Testis (tissue), 2 donors: ENCODE results near the gene MACROD2.

Experiments used
- POLR2A ChIP-seq: fragments of 450-650 bp; IDR thresholded peaks from one replicate; pipeline ENCODE4 v1.6.1; 2017; ENCODE audit warnings: antibody characterized with exemption, mild to moderate bottlenecking, moderate library complexity
- TF ChIP-seq, protein P1 (sequence below), 3 experiments: fragments of 450-650 bp in 2 of 3; fragments of 200-600 bp in 1 of 3; sonication (generic) in 1 of 3; IDR thresholded peaks; one replicate each; pipeline ENCODE4 v1.5.1; 2016 to 2019; ENCODE audit warnings: antibody characterized with exemption in 3 of 3, mild to moderate bottlenecking in 2 of 3, moderate library complexity in 1 of 3

DNA sequence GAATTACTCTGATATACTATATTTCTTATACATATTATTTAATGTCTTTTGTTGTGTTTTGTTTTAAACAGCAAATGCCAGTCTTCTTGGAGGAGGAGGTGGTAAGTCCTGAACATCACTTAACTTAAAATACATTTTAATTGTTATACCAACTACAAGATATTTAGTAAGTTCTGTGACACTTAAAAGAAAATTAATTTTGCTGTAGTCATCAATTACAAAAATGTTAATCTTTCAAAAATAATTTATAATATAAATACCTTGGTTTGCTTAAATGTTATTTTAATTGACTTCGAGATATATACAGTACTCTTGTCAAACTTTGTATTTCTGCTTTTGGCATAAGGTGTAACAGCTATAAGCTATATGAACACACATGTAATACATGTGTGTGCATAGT, 498.1 kb downstream of the MACROD2 start:
- TF ChIP-seq, protein P1, sequence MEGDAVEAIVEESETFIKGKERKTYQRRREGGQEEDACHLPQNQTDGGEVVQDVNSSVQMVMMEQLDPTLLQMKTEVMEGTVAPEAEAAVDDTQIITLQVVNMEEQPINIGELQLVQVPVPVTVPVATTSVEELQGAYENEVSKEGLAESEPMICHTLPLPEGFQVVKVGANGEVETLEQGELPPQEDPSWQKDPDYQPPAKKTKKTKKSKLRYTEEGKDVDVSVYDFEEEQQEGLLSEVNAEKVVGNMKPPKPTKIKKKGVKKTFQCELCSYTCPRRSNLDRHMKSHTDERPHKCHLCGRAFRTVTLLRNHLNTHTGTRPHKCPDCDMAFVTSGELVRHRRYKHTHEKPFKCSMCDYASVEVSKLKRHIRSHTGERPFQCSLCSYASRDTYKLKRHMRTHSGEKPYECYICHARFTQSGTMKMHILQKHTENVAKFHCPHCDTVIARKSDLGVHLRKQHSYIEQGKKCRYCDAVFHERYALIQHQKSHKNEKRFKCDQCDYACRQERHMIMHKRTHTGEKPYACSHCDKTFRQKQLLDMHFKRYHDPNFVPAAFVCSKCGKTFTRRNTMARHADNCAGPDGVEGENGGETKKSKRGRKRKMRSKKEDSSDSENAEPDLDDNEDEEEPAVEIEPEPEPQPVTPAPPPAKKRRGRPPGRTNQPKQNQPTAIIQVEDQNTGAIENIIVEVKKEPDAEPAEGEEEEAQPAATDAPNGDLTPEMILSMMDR (IDR thresholded peaks at IDR 0.05), result no peak
- no peak for TF ChIP-seq POLR2A
